ENCODE data around the gene DDX47. TPM values are rescaled to one million over a fixed set of nuclear protein-coding genes. Genes with fewer than 3 reads are reported as not detected.

Gene DDX47
- total and polyA plus RNA-seq, 2 of the 4 experiments (the other 2 are of a cell fraction) = 77.8 to 89.5 TPM

DNA sequence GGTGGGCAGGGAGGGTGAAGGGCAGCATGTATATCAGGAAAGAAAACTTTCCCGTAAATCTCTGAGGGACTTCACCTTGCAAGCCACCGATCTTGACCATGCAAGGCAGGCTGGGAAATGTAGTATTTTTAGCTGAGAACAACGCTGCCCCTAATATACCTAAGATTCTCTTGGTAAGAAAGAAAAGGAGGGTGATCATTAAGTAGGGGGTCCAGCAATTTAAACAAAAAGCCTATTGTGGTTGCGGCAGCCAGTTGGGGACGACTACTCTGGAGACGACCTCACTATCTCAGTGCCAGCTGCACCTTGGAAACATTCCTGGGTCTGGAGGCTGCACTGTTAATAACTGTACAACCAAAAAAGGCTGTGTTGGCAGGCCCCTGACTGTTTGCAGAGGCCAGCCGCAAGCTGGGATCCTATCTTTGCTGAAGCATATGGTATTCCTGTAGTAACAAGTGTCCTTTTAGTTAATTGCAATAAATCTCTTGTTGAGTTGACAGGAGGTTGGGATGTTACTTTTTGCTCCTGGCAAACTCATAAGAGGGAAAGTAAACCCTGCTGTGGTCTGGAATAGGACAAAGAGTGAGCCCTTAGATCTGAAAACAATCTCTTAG lies 21.3 kb upstream of the DDX47 start:
- Histone ChIP-seq H3K9me3 (ENCODE audit: control insufficient read depth, insufficient read depth, low read length) (no peaks in the 10 kb centered on the region), H3K36me3 (ENCODE audit: control insufficient read depth, insufficient read depth, low read length) (no peaks in the 10 kb centered on the region), H3K4me1 (ENCODE audit: control insufficient read depth, insufficient read depth, low read length) (peaks cover 18% of the 10 kb centered on the region), H3K4me2 (ENCODE audit: low read depth, low read length) (peak overlapping the region; percentile 65), H2BK5ac (ENCODE audit: low read depth, low read length, poor library complexity, severe bottlenecking) (no peak overlapping the region), H4K5ac (ENCODE audit: low read depth, low read length) (peak overlapping the region; percentile 8; the same call in 1 of the 2 replicates), H3K79me1 (ENCODE audit: low read depth in 1 of 2, low read length in 2 of 2) (peaks cover 8 to 21% of the 10 kb centered on the region in 2 experiments; a peak in 3 of 4 replicates), H3K14ac (replicated peaks; ENCODE audit: low read depth, low read length) (peak overlapping the region; percentile 62; the same call in 1 of the 2 replicates), H2BK120ac (ENCODE audit: low read depth, low read length) (peak overlapping the region; percentile 54), H2AK5ac (ENCODE audit: low read depth, low read length) (peak overlapping the region; percentile 36; the same call in 1 of the 2 replicates), H2AFZ (replicated peaks; ENCODE audit: low read length, poor library complexity) (peak overlapping the region; percentile 15), H2BK20ac (ENCODE audit: low read depth, low read length) (0 out of 2 replicates have a peak overlapping the region, but pooled peaks have one; percentile 33), H4K91ac (ENCODE audit: insufficient read depth, low read depth, low read length) (peak overlapping the region; percentile 2; the same call in 1 of the 2 replicates), H3K27ac (ENCODE audit: insufficient read depth, low read length) (no peak overlapping the region), H3K23ac (ENCODE audit: low read depth, low read length) (no peak overlapping the region), H2AK9ac (replicated peaks; ENCODE audit: low read depth, low read length, poor library complexity) (no peak overlapping the region), H2BK15ac (ENCODE audit: low read depth, low read length) (peak overlapping the region; percentile 15; the same call in 2 of the 3 replicates), H3K9ac (ENCODE audit: low read depth, low read length) (no peak overlapping the region), H3K18ac (ENCODE audit: low read depth, low read length) (peak overlapping the region; percentile 6; the same call in 1 of the 2 replicates), H3K27me3 (ENCODE audit: control insufficient read depth, insufficient read depth, low read length) (no peaks in the 10 kb centered on the region), H3K56ac (ENCODE audit: extremely low read depth, insufficient read depth, low read length) (no peak overlapping the region), H3K4me3 (ENCODE audit: insufficient read depth, low read depth, low read length) (no peak overlapping the region), H4K20me1 (ENCODE audit: insufficient read depth, low read length) (no peaks in the 10 kb centered on the region), H3K9me1 (ENCODE audit: insufficient read depth, low read length) (0 out of 2 replicates have a peak, but pooled peaks cover 6% of the 10 kb centered on the region), H4K8ac (ENCODE audit: low read depth in 2 of 2, low read length in 2 of 2) (peak overlapping the region; percentile 42 to 73), H3K4ac (ENCODE audit: low read depth, low read length) (peak overlapping the region; percentile 27)
- no TSS peak for BruUV-seq (replicated peaks)
- ATAC-seq (ENCODE audit: low read depth) (peak; percentile 55), DNase-seq (peak; percentile 22)
- ChIA-PET POLR2A (ENCODE audit: unreplicated experiment) (interaction anchor here (0.8 kb wide), 1 partner anchor 27 kb away, joined by 5 read pairs; no protein-coding TSS in a partner anchor), CTCF (interaction anchor here (0.5 to 1.7 kb wide), 3 partner anchors 21 to 184 kb away, joined by 3 read pairs; no protein-coding TSS in a partner anchor)
- 20% methylated on average over 1 of the region's 7 CpGs; no CpG with 5 or more reads in 1 of the 2 experiments for WGBS, 2 experiments (ENCODE audit: extremely low coverage in 2 of 2, insufficient read length in 1 of 2)
- in situ Hi-C loops (cut with MboI; ENCODE audit: low sequenced_read_pairs) = loop anchor here (10.0 kb wide), 2 partner anchors 193 to 443 kb away; no protein-coding TSS in a partner anchor
- TF ChIP-seq RAD21 (IDR thresholded peaks at IDR 0.05; ENCODE audit: low read length) (no peak), CEBPB (IDR thresholded peaks at IDR 0.05; ENCODE audit: low read depth, low read length) (no peak), CTCF (conservative IDR thresholded peaks at IDR 0.05; ENCODE audit: low read depth, low read length) (no peak), CHD1 (IDR thresholded peaks at IDR 0.05; ENCODE audit: low read depth, low read length) (no peak), SMC3 (IDR thresholded peaks at IDR 0.05; ENCODE audit: low read depth, low read length) (no peak), NFE2L2 (IDR thresholded peaks at IDR 0.05; ENCODE audit: low read depth, low read length) (no peak)
- intact Hi-C loops (cut with micrococcal nuclease) = no loop called here
- dilution Hi-C loops (cut with HindIII; ENCODE audit: low sequenced_read_pairs, unreplicated experiment) = no loop called here
